SHP77 treated with DMSO at 0.1 percent for 48 hours (cell line): ENCODE measurements around the gene GRHL1.

ENCODE experiments used
- DNase-seq: peaks from one replicate; lab custom pipeline; 2025; lab: John Stamatoyannopoulos, UW

Gene GRHL1

DNA sequence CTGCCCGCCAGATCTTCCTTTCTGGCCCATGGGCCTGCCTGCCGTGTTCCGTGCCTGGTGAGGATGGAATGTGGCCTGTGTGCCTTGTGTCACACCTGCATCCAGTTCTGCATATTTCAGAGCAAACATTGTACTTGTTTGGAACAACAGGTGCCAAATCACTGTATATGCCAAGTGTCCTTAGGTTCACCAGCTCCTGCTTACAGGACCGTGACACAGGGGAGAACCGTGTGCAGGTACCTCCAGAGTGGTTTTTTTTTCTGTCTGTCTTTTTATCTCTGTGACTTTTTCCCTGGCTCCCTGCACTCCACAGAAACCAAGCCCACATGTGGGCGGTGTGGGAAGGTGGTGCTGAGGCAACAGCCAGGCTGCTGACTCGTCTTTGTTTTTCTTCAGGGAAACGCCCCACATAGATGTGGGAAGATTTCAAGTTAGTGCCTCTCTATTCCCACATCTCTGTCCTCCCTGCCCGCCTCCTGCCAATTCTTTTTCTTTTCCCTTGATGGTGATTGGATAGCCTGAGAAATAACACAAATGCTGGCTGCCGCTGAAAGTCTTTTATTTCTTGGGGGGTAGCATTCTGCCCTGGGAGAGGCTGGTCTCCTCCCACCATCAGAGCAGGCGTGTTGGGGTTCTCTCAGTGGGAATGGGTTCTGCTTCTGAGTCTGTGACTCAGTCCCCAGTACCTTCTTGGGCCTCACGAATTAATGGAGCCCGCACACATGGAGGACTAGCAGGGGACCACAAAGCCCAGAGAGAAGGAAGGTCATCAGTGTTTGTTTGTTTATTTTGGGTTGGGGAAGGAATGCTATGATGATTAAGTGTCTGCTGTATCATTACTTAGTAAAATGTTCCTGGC is 21.4 kb downstream of the GRHL1 start:
- no peak for DNase-seq

DNA sequence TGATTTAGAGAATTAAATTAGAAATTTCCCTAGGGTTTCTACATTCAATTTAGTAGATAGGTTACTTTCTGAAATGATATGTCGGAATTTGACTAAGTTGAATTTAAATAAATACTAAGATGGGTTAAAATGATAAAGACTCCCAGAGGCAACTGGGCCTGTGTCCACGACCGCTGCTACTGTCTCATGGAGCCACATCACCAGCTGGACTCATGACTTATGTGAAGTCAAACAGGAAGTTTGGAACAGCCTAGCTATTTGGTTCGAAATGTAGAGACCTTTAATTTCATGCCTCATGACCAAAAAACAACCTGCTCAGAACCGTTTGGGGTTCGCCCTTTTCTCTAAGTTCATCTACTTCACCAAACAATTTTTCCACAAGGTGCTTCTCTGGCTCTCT is 22.2 kb downstream of the GRHL1 start:
- no peak for DNase-seq

- no peak for DNase-seq
Measured at GRCh38 chr2:9974343-9974742, 22.9 kb downstream of the GRHL1 start.

GRCh38 chr2:9975328-9975727 is 23.8 kb downstream of the GRHL1 start:
- DNase-seq, result no peak

DNA sequence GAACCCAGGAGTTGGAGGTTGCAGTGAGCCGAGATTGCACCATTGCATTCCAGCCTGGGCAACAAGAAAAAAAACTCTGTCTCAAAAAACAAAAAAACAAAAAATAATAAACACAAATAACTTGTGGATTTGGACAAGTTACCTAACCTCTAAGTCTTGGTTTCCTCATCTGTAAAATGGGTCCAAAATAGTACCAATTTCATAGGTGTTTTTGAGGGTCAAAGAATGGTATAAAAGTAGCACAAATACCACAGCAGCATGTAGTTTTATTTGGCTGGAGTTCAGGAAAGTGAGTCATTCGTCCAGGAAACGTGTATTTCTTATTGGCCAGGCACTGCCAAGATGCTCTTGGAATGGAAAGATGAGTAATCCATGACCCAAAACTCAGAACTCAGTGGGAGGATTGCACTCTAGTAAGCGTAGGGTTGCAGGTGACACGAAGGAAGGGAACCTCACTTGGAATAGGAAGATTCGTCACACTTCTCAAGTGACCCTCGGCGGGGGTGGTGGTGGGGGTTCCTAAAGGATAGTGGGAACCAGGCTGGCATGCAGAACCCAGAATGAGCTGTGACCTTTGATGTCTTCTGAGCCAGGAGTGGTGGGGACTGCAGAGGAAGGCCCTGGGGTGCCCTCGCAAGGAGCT is 24.4 kb downstream of the GRHL1 start:
- DNase-seq, result no peak

- no peak for DNase-seq
Measured at GRCh38 chr2:9979977-9980376, 28.5 kb downstream of the GRHL1 start.

- DNase-seq, result no peak
Measured at GRCh38 chr2:9980520-9980919, 29.0 kb downstream of the GRHL1 start.

GRCh38 chr2:9981655-9982054 is 30.2 kb downstream of the GRHL1 start:
- DNase-seq, result no peak

DNA sequence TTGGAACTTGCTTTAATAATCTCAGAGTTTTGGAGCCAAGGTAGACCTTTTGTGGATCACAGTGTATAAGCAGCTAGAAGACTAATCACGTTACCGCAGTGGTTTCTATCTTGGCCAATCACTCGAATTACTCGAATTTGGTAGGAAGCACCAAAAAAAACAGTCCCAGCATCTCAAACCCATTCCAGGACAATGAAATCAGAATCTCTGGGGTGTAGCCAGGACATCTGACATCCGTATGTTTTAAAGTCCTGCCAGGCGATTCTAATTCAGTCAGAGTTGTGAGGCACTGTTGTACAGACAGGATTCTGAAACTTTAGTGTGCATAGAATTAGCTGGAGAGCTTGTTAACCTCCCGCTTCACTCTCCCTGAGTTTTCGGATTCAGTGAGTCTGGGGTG is 30.8 kb downstream of the GRHL1 start:
- no peak for DNase-seq

DNA sequence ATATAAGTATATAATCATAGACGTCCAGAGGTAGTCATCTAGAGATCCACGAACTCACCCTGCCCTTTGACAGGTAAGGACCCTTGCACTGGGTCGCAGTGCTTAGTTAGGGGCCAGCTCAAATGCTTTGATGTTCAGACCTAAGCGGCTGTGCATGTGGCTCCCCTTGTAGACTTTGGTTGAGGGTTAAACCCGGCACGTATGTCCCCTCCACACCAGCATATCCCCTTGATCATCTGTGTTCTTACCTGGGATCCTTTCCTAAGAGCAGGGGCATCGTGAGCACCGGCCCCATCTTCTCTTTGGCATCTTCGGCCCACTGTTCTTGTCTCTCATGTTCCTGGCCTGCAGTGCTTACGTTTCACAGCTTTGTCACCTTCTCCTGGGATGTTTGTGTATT is 31.4 kb downstream of the GRHL1 start:
- no peak for DNase-seq

GRCh38 chr2:9983401-9984216 is 32.1 kb downstream of the GRHL1 start:
- no peak for DNase-seq

GRCh38 chr2:9984217-9984739 is 32.8 kb downstream of the GRHL1 start:
- no peak for DNase-seq

DNA sequence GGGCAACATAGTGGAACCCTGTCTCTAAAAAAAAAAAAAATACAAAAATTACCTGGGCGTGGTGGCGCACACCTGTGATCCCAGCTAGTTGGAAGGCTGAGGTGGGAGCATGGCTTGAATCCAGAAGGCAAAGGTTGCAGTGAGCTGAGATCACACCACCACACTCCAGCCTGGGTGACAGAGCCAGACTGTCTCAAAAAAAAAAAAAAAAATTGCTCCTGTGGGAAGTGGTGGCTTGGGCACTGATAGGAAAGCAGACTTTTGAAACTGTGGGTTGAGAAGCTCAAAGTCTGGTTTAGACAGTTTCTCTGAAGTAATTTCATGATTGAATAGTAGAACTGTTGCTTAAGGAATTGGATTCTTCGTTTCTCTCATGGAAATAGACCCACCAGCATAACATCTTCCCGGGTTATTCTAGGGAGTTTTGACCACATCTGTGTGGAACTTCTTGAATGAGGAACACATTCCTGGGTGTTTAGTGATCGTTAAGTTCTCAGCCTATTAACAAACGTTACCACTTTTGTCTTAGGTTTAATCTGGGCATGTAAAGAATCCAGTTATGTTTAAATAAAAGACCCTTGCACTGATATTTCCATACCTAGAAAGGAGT is 33.5 kb downstream of the GRHL1 start:
- DNase-seq, result no peak

- DNase-seq, result no peak
Measured at GRCh38 chr2:9985531-9986328, 34.2 kb downstream of the GRHL1 start.

GRCh38 chr2:9988320-9988719 is 36.8 kb downstream of the GRHL1 start:
- no peak for DNase-seq

GRCh38 chr2:9990736-9991135 is 39.2 kb downstream of the GRHL1 start:
- no peak for DNase-seq

DNA sequence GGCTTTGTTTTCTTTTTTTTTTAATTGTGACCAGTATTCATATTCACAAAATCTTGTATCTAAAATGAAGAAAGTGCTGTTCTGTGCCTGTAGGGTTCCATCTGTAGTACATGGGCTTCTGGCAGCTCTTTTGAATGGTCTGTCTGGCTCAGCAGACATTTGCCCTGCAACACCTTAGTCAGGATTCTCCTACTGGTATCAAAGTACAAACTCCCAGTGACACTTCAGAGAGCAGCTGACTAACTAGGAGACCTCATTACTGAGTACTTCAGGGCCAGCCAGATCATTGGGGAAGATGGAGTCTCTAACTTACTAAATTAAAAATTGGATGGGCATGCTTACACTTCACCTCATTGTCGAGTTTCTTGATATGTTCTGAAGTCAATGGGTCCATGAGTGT is 39.7 kb downstream of the GRHL1 start:
- no peak for DNase-seq

GRCh38 chr2:9991829-9992273 is 40.4 kb downstream of the GRHL1 start:
- no peak for DNase-seq

DNA sequence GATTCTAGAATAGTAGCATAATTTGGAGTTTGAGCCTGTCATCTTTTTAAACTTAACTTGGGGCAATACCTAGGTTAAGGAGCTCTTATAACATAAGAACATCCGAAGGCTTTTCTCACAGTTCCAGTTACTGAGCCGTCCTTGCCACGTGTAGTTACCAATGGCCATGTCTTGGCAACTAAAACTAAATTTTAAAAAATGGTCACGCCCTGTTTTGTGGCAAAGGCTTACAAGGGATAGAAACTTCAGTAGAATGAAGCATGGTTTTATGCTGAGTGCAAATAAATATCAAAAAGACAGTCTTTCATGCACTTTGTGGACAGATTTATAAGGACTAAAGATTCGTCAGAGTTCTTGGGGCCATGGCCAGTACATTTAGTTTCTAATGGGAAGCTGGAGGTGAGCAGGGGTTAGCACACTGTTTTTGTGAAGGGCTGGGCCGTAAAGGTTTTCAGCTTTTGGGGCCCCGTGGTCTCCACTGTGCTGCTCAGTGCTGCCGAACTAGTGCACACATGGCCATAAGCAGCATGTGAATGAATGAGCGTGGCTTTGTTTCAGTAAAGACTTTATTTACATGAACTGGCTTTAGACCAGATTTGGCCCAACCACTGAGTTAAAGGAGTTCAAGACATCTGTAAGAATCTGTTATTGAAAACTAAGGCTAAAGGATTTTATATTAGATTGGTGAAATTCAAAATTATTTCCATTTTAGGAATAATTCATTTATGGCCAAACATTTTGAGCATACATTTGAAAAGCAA is 41.1 kb downstream of the GRHL1 start:
- DNase-seq, result no peak

- no peak for DNase-seq
Measured at GRCh38 chr2:9993488-9994165, 42.1 kb downstream of the GRHL1 start.
